Amygdala (tissue), 56 donors: ENCODE results near the gene TMEM87B.

Source experiments
- DNase-seq, 56 donors: peaks; one replicate each; lab custom pipeline; 2025; lab: John Stamatoyannopoulos, UW

Gene TMEM87B

GRCh38 chr2:112162341-112162740, 107.3 kb downstream of the TMEM87B start:
- DNase-seq = no peak

DNA sequence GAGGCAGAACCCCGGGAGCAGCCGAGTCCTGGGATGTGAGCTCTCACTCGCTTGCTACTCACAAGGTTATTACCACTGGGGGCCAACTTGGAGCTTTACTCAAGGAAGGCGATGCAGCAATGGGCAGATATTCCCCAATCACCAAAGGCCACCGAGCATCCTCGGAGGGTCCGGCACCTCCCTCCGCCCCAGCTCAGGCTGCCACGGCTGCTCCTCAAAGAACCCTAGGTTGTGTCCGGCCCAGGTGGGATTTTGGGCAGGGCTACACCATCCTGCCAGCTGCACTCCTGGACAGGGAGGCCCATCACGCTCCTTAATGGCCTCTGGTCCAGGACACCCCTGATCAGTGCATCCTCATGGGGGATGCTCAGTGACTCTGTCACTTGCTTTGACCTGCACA, 107.9 kb downstream of the TMEM87B start:
- no peak for DNase-seq

- no peak for DNase-seq
These were observed 108.5 kb downstream of the TMEM87B start for GRCh38 chr2:112163541-112163981.

GRCh38 chr2:112164876-112165275, 109.8 kb downstream of the TMEM87B start:
- no peak for DNase-seq

GRCh38 chr2:112165296-112165695, 110.2 kb downstream of the TMEM87B start:
- no peak for DNase-seq

GRCh38 chr2:112166806-112167499, 111.9 kb downstream of the TMEM87B start:
- DNase-seq = no peak

DNA sequence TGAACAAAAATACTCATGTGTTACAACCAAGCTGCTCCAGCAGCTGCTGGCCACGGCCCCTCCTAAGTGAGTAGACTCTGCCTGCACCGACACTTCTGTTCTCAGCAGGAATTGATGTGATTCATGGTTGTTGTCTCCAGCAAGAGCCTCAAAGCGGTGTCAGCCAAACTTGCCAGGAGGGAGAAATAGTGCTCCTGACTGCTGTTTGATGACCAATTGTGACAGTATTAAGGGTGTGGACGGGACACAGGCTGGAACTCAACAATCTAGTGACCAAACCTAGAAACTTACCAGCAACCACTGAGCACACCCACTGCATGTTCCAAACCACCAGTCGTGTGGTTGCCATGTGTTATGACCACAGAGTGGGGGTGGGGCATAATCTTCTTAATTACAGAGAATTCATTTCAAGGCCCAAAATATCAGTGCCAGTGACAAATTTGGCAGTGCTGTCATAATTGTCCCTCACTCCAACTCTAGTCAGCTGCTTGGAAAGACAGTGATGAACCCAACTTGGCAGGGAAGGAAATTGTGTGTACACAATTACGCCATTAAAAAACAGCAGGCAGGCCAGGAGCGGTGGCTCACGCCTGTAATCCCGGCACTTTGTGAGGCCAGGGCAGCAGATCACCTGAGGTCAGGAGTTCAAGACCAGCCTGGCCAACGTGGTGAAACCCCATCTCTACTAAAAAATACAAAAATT, 113.5 kb downstream of the TMEM87B start:
- no peak for DNase-seq
